GM18511 (cell line): ENCODE measurements around the gene CRISP3.

Experiments used
- ATAC-seq: cut with Tn5 transposase; IDR thresholded peaks from one replicate; pipeline ENCODE4 v1.9.1; 2021; ENCODE audit warnings: mild to moderate bottlenecking, moderate library complexity; ENCODE audit not compliant: unreplicated experiment

CRISP3 gene

DNA sequence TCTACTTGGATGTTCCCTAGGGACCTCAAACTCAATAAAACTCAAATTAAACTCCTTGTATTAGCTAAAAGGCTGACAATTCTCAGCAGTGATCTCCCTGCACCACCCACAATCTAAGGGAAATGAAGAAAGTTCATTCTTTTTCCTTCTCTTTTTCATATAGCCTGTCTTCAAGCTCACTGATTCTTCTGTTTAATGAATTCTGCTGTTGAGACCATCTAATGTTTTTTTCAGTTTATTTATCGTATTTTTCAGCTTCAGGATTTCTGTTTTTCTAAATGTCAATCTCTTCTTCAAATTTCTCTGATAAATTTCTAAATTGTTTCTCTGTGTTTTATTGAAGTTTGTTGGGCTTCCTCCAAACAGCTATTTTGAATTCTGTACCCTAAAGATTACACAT is 50.7 kb downstream of the CRISP3 start:
- ATAC-seq, result no peak

DNA sequence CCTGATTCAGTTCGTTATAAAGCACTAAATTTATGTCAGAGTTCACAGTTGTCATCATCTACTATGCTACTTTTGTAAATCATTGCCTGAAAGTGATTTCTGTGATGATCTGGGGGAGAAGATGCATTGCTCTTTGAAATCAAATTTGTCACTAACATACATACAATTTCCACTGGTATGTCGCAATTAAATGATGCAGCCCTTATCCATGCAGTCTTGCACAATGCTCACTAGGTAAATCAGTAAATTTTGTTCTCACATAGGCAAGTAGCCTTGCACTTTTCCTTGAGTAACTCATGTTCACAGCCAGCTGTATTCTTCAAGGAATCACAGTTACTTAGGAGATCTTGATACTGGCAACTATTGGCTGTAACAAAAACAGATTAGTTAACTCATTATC is 51.7 kb downstream of the CRISP3 start:
- ATAC-seq, result no peak
